ENCODE results near the gene PALD1. TPM values are rescaled to one million over a fixed set of nuclear protein-coding genes. Genes with fewer than 3 reads are reported as not detected.
A peak's percentile ranks its signal among the peaks of the same experiment; 100 is the strongest.
"Not testable (repeated sequence)": the region's sequence is repeated elsewhere in the genome, so short reads cannot be mapped to it uniquely, and the experiment has no call there.

The PALD1 gene
- total RNA-seq, 6 experiments from 2014 or later: 0.81 to 2.9 (median 1.3) TPM

DNA sequence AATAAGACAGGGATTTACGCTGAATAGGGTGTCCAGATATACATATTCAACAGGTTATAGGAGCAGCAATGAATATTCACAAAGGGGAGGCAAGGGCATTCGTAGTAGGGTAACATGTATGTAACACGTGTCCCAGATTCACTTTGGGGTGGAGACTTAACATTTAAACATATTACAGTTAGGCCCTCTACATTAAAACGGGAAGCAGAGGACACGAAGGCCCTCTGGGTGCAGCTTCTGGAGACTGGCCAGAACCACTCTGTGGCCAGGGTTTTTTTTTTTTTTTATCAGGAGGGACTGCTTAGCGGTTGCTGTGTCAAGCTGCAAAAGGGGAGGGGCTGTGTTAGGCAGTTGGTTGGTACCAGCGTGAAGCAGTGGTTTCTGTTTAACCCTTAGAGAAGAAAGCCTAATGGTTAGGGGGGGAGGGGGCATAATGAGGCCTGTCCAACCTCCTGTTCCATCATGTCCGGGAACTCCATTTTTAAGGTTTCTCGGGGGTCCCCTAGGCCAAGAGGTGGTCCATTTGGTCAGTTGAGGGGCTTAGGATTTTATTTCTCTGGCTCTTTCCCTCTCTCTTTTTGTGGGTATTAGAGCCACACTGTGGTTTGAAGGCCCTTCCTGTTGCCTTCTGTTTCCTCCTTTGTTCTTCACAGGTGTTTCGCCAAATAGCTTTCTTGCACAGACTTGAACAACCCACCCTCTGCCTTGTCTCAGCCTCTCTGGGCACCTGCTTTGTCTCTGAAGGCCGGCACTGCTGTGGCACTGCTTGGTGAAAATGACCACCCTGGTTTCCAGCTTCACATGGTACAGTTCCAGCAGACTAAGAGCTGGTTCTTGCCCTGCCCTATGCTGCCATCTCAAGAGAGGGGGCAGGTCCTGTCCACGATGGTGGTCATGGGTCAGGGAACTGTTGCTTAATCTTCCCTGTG, 97.6 kb downstream of the PALD1 start:
- Histone ChIP-seq H3K4me1 (peaks cover 0 to 5% (median 0%) of the 10 kb centered on the region in 4 donors), H3K36me3 (no peaks in the 10 kb centered on the region), H3K27me3 (no peaks in the 10 kb centered on the region), H3K4me3 (no peak overlapping the region), H3K27ac (no peak overlapping the region), H3K9me3 (no peaks in the 10 kb centered on the region)
- WGBS (ENCODE audit: insufficient coverage, low coverage, low lambda C conversion rate, missing lambda C conversion rate): 34% methylated on average over 9 of the region's 12 CpGs
- DNase-seq (peak in 1 of 3 donors; percentile 29), ATAC-seq (peak; percentile 50 to 75 (median 66))
- TF ChIP-seq, protein P1, sequence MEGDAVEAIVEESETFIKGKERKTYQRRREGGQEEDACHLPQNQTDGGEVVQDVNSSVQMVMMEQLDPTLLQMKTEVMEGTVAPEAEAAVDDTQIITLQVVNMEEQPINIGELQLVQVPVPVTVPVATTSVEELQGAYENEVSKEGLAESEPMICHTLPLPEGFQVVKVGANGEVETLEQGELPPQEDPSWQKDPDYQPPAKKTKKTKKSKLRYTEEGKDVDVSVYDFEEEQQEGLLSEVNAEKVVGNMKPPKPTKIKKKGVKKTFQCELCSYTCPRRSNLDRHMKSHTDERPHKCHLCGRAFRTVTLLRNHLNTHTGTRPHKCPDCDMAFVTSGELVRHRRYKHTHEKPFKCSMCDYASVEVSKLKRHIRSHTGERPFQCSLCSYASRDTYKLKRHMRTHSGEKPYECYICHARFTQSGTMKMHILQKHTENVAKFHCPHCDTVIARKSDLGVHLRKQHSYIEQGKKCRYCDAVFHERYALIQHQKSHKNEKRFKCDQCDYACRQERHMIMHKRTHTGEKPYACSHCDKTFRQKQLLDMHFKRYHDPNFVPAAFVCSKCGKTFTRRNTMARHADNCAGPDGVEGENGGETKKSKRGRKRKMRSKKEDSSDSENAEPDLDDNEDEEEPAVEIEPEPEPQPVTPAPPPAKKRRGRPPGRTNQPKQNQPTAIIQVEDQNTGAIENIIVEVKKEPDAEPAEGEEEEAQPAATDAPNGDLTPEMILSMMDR (IDR thresholded peaks at IDR 0.05): no peak
- TF ChIP-seq POLR2A (IDR thresholded peaks at IDR 0.05): no peak
- intact Hi-C loops (cut with DNase I): no loop called here

DNA sequence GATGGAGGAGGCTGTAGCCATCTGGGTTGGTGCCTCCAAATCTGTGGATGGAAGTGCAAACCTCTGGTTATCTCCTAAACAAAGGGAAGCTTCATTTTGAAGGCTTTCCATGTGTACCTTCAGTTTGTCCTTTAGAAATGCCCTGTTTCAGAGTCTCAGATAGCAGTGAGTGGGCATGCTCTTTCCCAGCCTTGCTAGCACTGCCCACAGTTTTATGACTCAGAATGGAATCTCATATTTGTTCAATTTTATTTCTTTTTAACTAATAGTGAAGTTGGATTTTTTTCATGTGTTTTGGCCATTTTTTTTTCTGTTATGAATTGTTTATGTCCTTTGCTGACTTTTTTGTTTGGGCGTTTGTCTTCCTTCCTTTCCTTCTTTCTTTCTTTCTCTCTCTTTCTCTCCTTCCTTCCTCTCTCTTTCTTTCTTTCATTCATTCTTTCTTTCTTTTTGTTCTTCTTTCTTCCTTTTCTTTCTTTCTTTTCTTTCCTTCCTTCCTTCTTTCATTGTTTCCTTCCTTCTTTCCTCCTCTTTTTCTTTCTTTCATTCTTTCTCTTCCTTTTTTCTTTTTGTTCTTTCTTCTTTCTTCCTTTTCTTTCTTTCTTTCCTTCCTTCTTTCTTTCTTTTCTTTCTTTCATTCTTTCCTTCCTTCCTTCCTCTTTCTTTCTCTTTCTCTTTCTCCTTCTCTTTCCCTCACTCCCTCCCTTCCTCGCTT, 98.4 kb downstream of the PALD1 start:
- 63% methylated on average over 2 of the region's 2 CpGs for WGBS (ENCODE audit: insufficient coverage, low coverage, low lambda C conversion rate, missing lambda C conversion rate)
- Histone ChIP-seq H3K4me3 (no peak overlapping the region), H3K27me3 (no peaks in the 10 kb centered on the region), H3K27ac (no peak overlapping the region), H3K4me1 (peaks cover 0 to 5% (median 0%) of the 10 kb centered on the region in 4 donors), H3K36me3 (no peaks in the 10 kb centered on the region), H3K9me3 (no peaks in the 10 kb centered on the region)
- ATAC-seq: no peak
- no peak for TF ChIP-seq POLR2A (IDR thresholded peaks at IDR 0.05)
- TF ChIP-seq, protein P1 (IDR thresholded peaks at IDR 0.05): no peak
- DNase-seq: no peak
- intact Hi-C loops (cut with DNase I): no loop called here

DNA sequence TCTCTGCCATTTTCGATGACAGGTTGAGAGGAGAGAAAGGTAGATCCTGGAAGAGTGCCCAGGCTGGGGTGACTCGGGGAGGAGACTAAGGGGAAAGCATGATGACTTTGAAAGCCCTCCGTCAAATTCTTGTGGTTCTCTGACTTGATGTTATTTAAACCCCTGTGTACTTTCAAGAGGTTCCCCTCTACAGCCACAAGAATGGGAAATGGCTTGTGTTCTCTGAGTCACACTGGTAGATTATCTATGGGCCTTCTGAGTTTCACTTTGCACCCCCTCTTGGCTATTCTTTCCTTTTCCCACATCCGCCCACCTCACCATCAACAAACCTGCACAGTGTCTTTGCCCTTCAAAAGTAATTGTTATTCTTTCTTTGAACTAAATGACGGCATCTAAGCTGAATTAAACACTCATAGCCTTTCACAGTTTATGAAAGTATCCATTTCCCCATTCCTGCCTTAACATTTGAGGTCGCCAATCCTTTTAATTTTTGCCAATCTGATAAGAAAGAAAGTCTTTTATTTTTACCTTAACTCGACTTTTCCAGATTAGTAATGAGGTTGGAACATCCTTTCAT, 99.9 kb downstream of the PALD1 start:
- WGBS (ENCODE audit: insufficient coverage, low coverage, low lambda C conversion rate, missing lambda C conversion rate): 40% methylated on average over 7 of the region's 7 CpGs
- TF ChIP-seq, protein P1 (IDR thresholded peaks at IDR 0.05): no peak
- no peak for TF ChIP-seq POLR2A (IDR thresholded peaks at IDR 0.05)
- Histone ChIP-seq H3K4me3 (no peak overlapping the region), H3K4me1 (peaks cover 0 to 5% (median 0%) of the 10 kb centered on the region in 4 donors), H3K9me3 (no peaks in the 10 kb centered on the region), H3K27me3 (no peaks in the 10 kb centered on the region), H3K36me3 (no peaks in the 10 kb centered on the region), H3K27ac (no peak overlapping the region)
- intact Hi-C loops (cut with DNase I): no loop called here
- DNase-seq: no peak
- ATAC-seq: peak; percentile 23 to 41 (median 34)

DNA sequence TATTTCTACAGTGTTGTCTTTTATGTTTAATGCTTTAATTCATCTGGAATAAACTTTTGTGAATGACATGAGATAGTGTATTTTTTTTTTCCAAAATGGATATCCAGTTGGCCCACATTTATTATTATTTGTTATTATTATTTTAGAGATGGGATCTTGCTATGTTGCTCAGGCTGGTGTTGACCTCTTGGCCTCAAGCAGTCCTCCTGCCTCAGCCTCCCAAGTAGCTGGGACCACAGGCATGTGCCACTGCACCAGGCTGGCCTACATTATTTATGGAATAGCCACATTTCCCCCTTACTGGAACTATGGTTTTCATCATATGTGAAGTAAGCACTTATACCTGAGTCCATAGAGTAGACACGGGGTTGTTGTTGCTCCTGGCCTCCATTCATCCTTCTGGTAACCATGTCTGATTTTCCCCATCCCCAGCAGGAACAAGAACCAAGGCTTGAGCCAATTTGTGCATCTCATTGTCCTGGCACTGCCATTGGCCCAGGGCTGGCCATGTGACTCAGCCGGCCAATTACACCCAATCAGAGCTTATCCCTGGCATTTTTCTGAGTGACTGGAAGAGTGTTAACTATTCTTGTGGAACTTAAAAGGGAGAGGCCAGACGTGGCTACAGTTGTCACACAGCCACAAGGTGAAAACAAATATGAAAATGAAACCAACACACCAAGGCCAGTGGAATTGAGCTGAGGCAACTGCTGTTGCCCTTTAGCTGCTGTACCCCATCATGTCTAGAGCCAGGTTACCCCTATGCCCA, 100.9 kb downstream of the PALD1 start:
- intact Hi-C loops (cut with DNase I): no loop called here
- no peak overlapping the region for H3K27ac ChIP-seq
- no peak for TF ChIP-seq POLR2A (IDR thresholded peaks at IDR 0.05)
- TF ChIP-seq, protein P1 (IDR thresholded peaks at IDR 0.05): no peak
- no peak overlapping the region for H3K4me3 ChIP-seq
- ATAC-seq (peak in 2 of 4 donors; percentile 42 to 53), DNase-seq (no peak)
- no peaks in the 10 kb centered on the region for H3K36me3 ChIP-seq
- H3K27me3 ChIP-seq: no peaks in the 10 kb centered on the region
- 54% methylated on average over 3 of the region's 3 CpGs for WGBS (ENCODE audit: insufficient coverage, low coverage, low lambda C conversion rate, missing lambda C conversion rate)
- H3K9me3 ChIP-seq: no peaks in the 10 kb centered on the region
- peaks cover 0 to 5% (median 0%) of the 10 kb centered on the region in 4 donors for H3K4me1 ChIP-seq

DNA sequence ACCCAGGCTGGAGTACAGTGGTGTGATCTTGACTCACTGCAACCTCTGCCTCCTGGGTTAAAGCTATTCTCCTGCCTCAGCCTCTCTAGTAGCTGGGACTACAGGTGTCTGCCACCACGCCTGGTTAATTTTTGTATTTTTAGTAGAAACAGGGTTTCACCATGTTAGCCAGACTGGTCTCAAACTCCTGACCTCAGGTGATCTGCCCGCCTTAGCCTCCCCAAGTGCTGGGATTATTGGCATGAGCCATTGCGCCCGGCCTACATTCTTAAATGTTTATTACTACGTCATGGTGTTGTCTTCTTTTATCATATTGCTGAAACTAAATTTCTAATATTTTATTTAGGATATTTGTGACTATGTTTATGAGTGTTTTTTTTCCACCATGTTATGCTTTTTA, 102.6 kb downstream of the PALD1 start:
- DNase-seq; H3K4me3 ChIP-seq; H3K27me3 ChIP-seq; H3K4me1 ChIP-seq; ATAC-seq; H3K27ac ChIP-seq; H3K9me3 ChIP-seq; H3K36me3 ChIP-seq; intact Hi-C loops (cut with DNase I): not testable (repeated sequence)
- WGBS (ENCODE audit: insufficient coverage, low coverage, low lambda C conversion rate, missing lambda C conversion rate): 93% methylated on average over 4 of the region's 5 CpGs

Measured in right lobe of liver (tissue), 6 donors.